Endothelial cell of umbilical vein (primary cell): ENCODE data around the gene GNPTAB. TPM values are rescaled to one million over a fixed set of nuclear protein-coding genes. Genes with fewer than 3 reads are reported as not detected.

ENCODE experiments used
- BruUV-seq: library from RNA; stranded (reverse); fragments of 400-500 nt; replicated peaks from 2 replicates; lab custom pipeline; 2021; lab: Mats Ljungman, UMichigan
- CTCF ChIA-PET: fragments of 300-600, 350-600 bp; sonication (Branson Sonifier 250); formaldehyde crosslinking; loops from one replicate; lab custom pipeline; 2021; ENCODE audit warnings: antibody characterized with exemption, inconsistent platforms; lab: Charles Lee
- POLR2A ChIA-PET: fragments of 300-600, 350-600 bp; sonication (Branson Sonifier 250); formaldehyde crosslinking; loops from one replicate; lab custom pipeline; 2021; ENCODE audit warnings: antibody characterized with exemption, inconsistent platforms; lab: Charles Lee
- DNase-seq: peaks from one replicate; pipeline ENCODE4 v3.0.0-alpha.2; 2011; ENCODE audit warnings: low read depth, low spot score
- FAIRE-seq: peaks from 2 replicates; lab custom pipeline; 2011; peaks lifted over from hg19 to GRCh38; lab: Jason Lieb, UNC
- H2AFZ ChIP-seq: 2 replicates; pipeline ENCODE4 v1.6.0; 2012; ENCODE audit warnings: low read depth, low read length, control low read depth, inconsistent platforms
- H3K27ac ChIP-seq: 2 replicates; pipeline ENCODE4 v1.5.1; 2011; ENCODE audit warnings: low read depth, mild to moderate bottlenecking, control low read depth, low read length, moderate library complexity; ENCODE audit not compliant: insufficient read depth
- H3K27me3 ChIP-seq, 2 experiments: 2 replicates each; pipeline versions ENCODE4 v1.6.0 to v1.6.1; 2011; ENCODE audit warnings: low read length in 2 of 2, mixed read lengths in 1 of 2; ENCODE audit not compliant: control insufficient read depth in 2 of 2, insufficient read depth in 2 of 2
- H3K36me3 ChIP-seq, 2 experiments: 2 replicates in 1 of 2; 3 replicates in 1 of 2; pipeline ENCODE4 v1.5.1; 2011; ENCODE audit warnings: low read length in 2 of 2, mild to moderate bottlenecking in 1 of 2, moderate library complexity in 1 of 2; ENCODE audit not compliant: control insufficient read depth in 2 of 2, insufficient read depth in 2 of 2; ENCODE audit errors: extremely low read depth in 1 of 2
- H3K4me1 ChIP-seq: 3 replicates; pipeline ENCODE4 v1.5.1; 2011; ENCODE audit warnings: mild to moderate bottlenecking, low read length; ENCODE audit not compliant: control insufficient read depth, insufficient read depth; ENCODE audit errors: extremely low read depth
- H3K4me2 ChIP-seq: 2 replicates; pipeline ENCODE4 v1.6.1; 2011; ENCODE audit warnings: low read length, control low read depth, mixed read lengths; ENCODE audit not compliant: insufficient read depth
- H3K4me3 ChIP-seq, 3 experiments: fragments of 200-600 bp in 1 of 3; sonication (generic), shearing (Covaris generic) in 1 of 3; replicated peaks in 1 of 3; 2 replicates each; pipeline ENCODE4 v1.5.1; 2011 to 2016; ENCODE audit warnings: control low read depth in 3 of 3, low read length in 3 of 3, mild to moderate bottlenecking in 2 of 3, inconsistent platforms in 1 of 3, low read depth in 1 of 3, moderate library complexity in 1 of 3; ENCODE audit not compliant: insufficient read depth in 1 of 3
- H3K79me2 ChIP-seq: 2 replicates; pipeline ENCODE4 v1.6.0; 2012; ENCODE audit warnings: low read length, inconsistent platforms; ENCODE audit not compliant: control insufficient read depth, insufficient read depth
- H3K9ac ChIP-seq: replicated peaks from 2 replicates; pipeline ENCODE3; 2011; ENCODE audit warnings: low read length, control low read depth; ENCODE audit not compliant: insufficient read depth; ENCODE audit errors: extremely low read depth
- H3K9me1 ChIP-seq: replicated peaks from 3 replicates; pipeline ENCODE4 v1.6.0; 2011; ENCODE audit warnings: mild to moderate bottlenecking, low read length; ENCODE audit not compliant: control insufficient read depth, insufficient read depth; ENCODE audit errors: extremely low read depth
- H3K9me3 ChIP-seq: replicated peaks from 2 replicates; pipeline ENCODE4 v1.5.1; 2012; ENCODE audit warnings: low read length, inconsistent platforms; ENCODE audit not compliant: control insufficient read depth, insufficient read depth
- H4K20me1 ChIP-seq: replicated peaks from 2 replicates; pipeline ENCODE3; 2011; ENCODE audit warnings: mild to moderate bottlenecking, low read length; ENCODE audit not compliant: control insufficient read depth, insufficient read depth; ENCODE audit errors: extremely low read depth
- CTCF ChIP-seq, 2 donors: IDR thresholded peaks; 1 replicate in 1 of 2; 2 replicates in 1 of 2; pipeline ENCODE4 v1.5.1; 2011; ENCODE audit warnings: low read length in 2 of 2, mild to moderate bottlenecking in 2 of 2, moderate library complexity in 2 of 2, control low read depth in 1 of 2, inconsistent platforms in 1 of 2, low read depth in 1 of 2; ENCODE audit not compliant: insufficient read depth in 1 of 2; ENCODE audit errors: extremely low read depth in 1 of 2
- EZH2 ChIP-seq: IDR thresholded peaks from 2 replicates; pipeline ENCODE4 v1.6.1; 2012; ENCODE audit warnings: borderline replicate concordance, low read depth, mild to moderate bottlenecking, moderate library complexity, low read length, inconsistent platforms; ENCODE audit not compliant: severe bottlenecking
- FOS ChIP-seq: IDR thresholded peaks from 2 replicates; pipeline ENCODE4 v1.6.1; 2011; ENCODE audit warnings: mild to moderate bottlenecking, low read length, moderate library complexity, borderline replicate concordance; ENCODE audit not compliant: insufficient read depth
- GATA2 ChIP-seq: IDR thresholded peaks from 2 replicates; pipeline ENCODE4 v1.7.0; 2011; ENCODE audit warnings: low read depth, mild to moderate bottlenecking, moderate library complexity, mixed read lengths, low read length; ENCODE audit not compliant: insufficient read length, insufficient read depth
- JUN ChIP-seq: IDR thresholded peaks from 2 replicates; pipeline ENCODE4 v1.6.1; 2011; ENCODE audit warnings: borderline replicate concordance, low read depth; ENCODE audit not compliant: insufficient read length, insufficient read depth
- MYC ChIP-seq: IDR thresholded peaks from one replicate; pipeline ENCODE4 v1.6.1; 2011; ENCODE audit warnings: mild to moderate bottlenecking, low read depth, low read length
- POLR2A ChIP-seq: IDR thresholded peaks from 2 replicates; pipeline ENCODE4 v1.6.1; 2012; ENCODE audit warnings: low read depth, mild to moderate bottlenecking, control low read depth, low read length
- POLR2AphosphoS5 ChIP-seq: IDR thresholded peaks from 2 replicates; pipeline ENCODE4 v1.6.1; 2012; ENCODE audit warnings: low read depth, mild to moderate bottlenecking, control low read depth, low read length, moderate library complexity; ENCODE audit not compliant: insufficient read depth
- dilution Hi-C: fragments of 300-500 bp; cut with MboI; formaldehyde crosslinking; loops from one replicate; pipeline ENCODE4 v1.15.0; 2019; ENCODE audit warnings: low sequenced_read_pairs; ENCODE audit not compliant: extremely low pct_ligation_motif_present
- intact Hi-C: fragments of 100-400 bp; cut with micrococcal nuclease; formaldehyde crosslinking; loops from one replicate; pipeline ENCODE4 v1.10.0; 2022
- polyA plus RNA-seq, 4 experiments: library from polyadenylated mRNA; depleted of rRNA in 3 of 4; stranded (reverse) in 3 of 4; unstranded in 1 of 4; fragments of >200 nt; gene quantifications; 2 replicates each; pipeline versions ENCODE4 v1.2.1 to v1.2.3, GENCODE V29; 2011 to 2012; ENCODE audit warnings: missing spikeins in 1 of 4
- total RNA-seq: library from RNA; stranded (reverse); gene quantifications from 2 replicates; pipeline ENCODE4 v1.2.3, GENCODE V29; 2021
- TF ChIP-seq, protein P1 (sequence below): IDR thresholded peaks from 2 replicates; pipeline ENCODE4 v1.6.1; 2011; ENCODE audit not compliant: insufficient read depth, insufficient read length

Gene GNPTAB
- total and polyA plus RNA-seq, 2 donors (not counting 3 experiments of a cell fraction or from before 2014, with no cell fraction given), result 15.6 to 39.5 TPM

GRCh38 chr12:101729842-101730241 lies 100.9 kb downstream of the GNPTAB start:
- no peaks in the 10 kb centered on the region for H3K9me3 ChIP-seq
- DNase-seq (no peak), FAIRE-seq (no peak)
- no peak overlapping the region for H3K27ac ChIP-seq
- no peaks in the 10 kb centered on the region for H4K20me1 ChIP-seq
- H2AFZ ChIP-seq, result no peak overlapping the region
- no TSS peak for BruUV-seq
- H3K9me1 ChIP-seq, result no peaks in the 10 kb centered on the region
- POLR2A ChIA-PET, result no interaction called here
- TF ChIP-seq GATA2, result no peak
- TF ChIP-seq MYC, result no peak
- no peak for TF ChIP-seq POLR2AphosphoS5
- no peak for TF ChIP-seq CTCF (IDR thresholded peaks at IDR 0.05; ENCODE audit: extremely low read depth in 1 of 2, insufficient read depth in 1 of 2, low read depth in 1 of 2, low read length in 2 of 2)
- no peak for TF ChIP-seq POLR2A
- TF ChIP-seq FOS, result no peak
- TF ChIP-seq, protein P1, sequence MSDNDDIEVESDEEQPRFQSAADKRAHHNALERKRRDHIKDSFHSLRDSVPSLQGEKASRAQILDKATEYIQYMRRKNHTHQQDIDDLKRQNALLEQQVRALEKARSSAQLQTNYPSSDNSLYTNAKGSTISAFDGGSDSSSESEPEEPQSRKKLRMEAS, result no peak
- no peak for TF ChIP-seq JUN
- no peak for TF ChIP-seq EZH2
- H3K36me3 ChIP-seq, result peaks cover 0 to 2% of the 10 kb centered on the region in 2 experiments
- dilution Hi-C loops, result no loop called here
- no peaks in the 10 kb centered on the region for H3K4me1 ChIP-seq
- no peak overlapping the region for H3K4me2 ChIP-seq
- CTCF ChIA-PET, result interaction anchor here (1.2 kb wide), 1 partner anchor 30 kb away, joined by 3 read pairs; no protein-coding TSS in a partner anchor
- H3K4me3 ChIP-seq, result no peak overlapping the region
- no peak overlapping the region for H3K9ac ChIP-seq
- no peaks in the 10 kb centered on the region for H3K27me3 ChIP-seq
- intact Hi-C loops, result no loop called here
- no peaks in the 10 kb centered on the region for H3K79me2 ChIP-seq
